ENCODE data around the gene CDK5RAP2.
A peak's percentile ranks its signal among the peaks of the same experiment; 100 is the strongest.

The CDK5RAP2 gene

DNA sequence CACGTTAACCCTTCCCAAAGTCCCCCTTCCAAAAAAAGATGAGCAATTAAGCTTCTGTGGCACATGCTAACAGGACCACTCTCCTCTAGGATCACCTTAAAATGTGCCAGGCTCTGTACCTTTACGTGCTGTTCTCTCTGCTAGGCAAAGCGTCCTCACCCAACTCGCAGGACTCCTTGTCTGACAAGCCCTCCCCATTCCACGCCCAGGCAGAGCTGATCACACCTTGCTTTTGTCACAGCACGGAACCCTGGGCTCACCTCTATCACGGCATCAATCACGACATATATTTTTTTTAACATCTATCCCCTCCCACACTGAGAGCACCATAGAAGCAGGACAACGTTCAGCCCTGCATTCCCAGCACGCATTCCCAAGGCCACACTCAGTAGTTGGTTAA, 47.1 kb downstream of the CDK5RAP2 start (continued):
- TF ChIP-seq, protein P1, sequence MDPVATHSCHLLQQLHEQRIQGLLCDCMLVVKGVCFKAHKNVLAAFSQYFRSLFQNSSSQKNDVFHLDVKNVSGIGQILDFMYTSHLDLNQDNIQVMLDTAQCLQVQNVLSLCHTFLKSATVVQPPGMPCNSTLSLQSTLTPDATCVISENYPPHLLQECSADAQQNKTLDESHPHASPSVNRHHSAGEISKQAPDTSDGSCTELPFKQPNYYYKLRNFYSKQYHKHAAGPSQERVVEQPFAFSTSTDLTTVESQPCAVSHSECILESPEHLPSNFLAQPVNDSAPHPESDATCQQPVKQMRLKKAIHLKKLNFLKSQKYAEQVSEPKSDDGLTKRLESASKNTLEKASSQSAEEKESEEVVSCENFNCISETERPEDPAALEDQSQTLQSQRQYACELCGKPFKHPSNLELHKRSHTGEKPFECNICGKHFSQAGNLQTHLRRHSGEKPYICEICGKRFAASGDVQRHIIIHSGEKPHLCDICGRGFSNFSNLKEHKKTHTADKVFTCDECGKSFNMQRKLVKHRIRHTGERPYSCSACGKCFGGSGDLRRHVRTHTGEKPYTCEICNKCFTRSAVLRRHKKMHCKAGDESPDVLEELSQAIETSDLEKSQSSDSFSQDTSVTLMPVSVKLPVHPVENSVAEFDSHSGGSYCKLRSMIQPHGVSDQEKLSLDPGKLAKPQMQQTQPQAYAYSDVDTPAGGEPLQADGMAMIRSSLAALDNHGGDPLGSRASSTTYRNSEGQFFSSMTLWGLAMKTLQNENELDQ (tag by site-specific recombination; IDR thresholded peaks at IDR 0.05; ENCODE audit: low read depth): no peak
- no peak for TF ChIP-seq ZNF610 (tag by site-specific recombination; IDR thresholded peaks at IDR 0.05; ENCODE audit: borderline replicate concordance)
- no peak for TF ChIP-seq IKZF3 (tag by site-specific recombination; IDR thresholded peaks at IDR 0.05)
- TF ChIP-seq, protein P2, sequence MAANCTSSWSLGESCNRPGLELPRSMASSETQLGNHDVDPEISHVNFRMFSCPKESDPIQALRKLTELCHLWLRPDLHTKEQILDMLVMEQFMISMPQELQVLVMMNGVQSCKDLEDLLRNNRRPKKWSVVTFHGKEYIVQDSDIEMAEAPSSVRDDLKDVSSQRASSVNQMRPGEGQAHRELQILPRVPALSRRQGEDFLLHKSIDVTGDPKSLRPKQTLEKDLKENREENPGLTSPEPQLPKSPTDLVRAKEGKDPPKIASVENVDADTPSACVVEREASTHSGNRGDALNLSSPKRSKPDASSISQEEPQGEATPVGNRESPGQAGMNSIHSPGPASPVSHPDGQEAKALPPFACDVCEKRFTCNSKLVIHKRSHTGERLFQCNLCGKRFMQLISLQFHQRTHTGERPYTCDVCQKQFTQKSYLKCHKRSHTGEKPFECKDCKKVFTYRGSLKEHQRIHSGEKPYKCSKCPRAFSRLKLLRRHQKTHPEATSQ (tag by site-specific recombination; IDR thresholded peaks at IDR 0.05): no peak
- no peak for TF ChIP-seq ZNF184 (tag by site-specific recombination; IDR thresholded peaks at IDR 0.05)
- TF ChIP-seq ZNF169 (tag by site-specific recombination; IDR thresholded peaks at IDR 0.05): no peak
- no peak for TF ChIP-seq ZFP3 (tag by site-specific recombination; IDR thresholded peaks at IDR 0.05; ENCODE audit: low read depth)
- no peak for TF ChIP-seq ZNF529 (tag by site-specific recombination; IDR thresholded peaks at IDR 0.05; ENCODE audit: insufficient replicate concordance)
- TF ChIP-seq, protein P3, sequence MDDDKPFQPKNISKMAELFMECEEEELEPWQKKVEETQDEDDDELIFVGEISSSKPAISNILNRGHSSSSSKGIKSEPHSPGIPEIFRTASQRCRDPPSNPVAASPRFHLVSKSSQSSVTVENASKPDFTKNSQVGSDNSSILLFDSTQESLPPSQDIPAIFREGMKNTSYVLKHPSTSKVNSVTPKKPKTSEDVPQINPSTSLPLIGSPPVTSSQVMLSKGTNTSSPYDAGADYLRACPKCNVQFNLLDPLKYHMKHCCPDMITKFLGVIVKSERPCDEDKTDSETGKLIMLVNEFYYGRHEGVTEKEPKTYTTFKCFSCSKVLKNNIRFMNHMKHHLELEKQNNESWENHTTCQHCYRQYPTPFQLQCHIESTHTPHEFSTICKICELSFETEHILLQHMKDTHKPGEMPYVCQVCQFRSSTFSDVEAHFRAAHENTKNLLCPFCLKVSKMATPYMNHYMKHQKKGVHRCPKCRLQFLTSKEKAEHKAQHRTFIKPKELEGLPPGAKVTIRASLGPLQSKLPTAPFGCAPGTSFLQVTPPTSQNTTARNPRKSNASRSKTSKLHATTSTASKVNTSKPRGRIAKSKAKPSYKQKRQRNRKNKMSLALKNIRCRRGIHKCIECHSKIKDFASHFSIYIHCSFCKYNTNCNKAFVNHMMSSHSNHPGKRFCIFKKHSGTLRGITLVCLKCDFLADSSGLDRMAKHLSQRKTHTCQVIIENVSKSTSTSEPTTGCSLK (tag by site-specific recombination; IDR thresholded peaks at IDR 0.05): no peak
- no peak for TF ChIP-seq BCL11B (tag by site-specific recombination; IDR thresholded peaks at IDR 0.05; ENCODE audit: low read depth)
- TF ChIP-seq ZNF132 (tag by site-specific recombination; IDR thresholded peaks at IDR 0.05; ENCODE audit: borderline replicate concordance): no peak

DNA sequence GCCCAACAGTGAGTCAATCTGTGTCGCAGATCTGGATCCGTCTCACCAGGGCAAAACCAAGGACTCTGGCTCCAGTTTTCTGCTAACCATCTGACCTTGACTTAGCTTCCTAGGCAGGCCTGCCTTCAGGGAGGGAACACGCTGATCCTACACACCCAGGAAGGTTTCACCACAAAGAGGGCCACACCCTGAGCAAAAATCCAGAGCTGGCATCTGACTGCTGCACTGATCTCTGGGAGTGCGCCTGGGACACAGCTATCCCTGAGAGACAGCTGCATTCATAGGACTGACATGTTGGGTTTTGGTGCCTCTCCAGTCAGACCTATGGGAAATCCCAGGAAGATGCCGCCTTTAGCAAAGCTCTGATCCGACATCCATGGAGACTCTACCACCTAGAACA, 47.5 kb downstream of the CDK5RAP2 start:
- ChIA-PET CTCF (interaction anchor here (0.5 to 2.6 kb wide), 12 partner anchors 9 to 1592 kb away, joined by 3 to 9 read pairs (median 4); no protein-coding TSS in a partner anchor), POLR2A (no interaction called here)
- Histone ChIP-seq H3K4me3 (ENCODE audit: low read depth, low read length) (no peak overlapping the region), H3K4me1 (ENCODE audit: control insufficient read depth, insufficient read depth, low read length) (no peaks in the 10 kb centered on the region), H3K9me3 (ENCODE audit: control insufficient read depth, insufficient read depth, low read depth, low read length) (no peaks in the 10 kb centered on the region), H3K27ac (ENCODE audit: extremely low read depth, low read depth, low read length) (no peak overlapping the region), H3K36me3 (ENCODE audit: control insufficient read depth in 2 of 2, insufficient read depth in 1 of 2, low read length in 2 of 2) (peaks cover 0 to 90% of the 10 kb centered on the region in 2 experiments; a peak in 1 of 3 replicates)
- TF ChIP-seq, protein P4, sequence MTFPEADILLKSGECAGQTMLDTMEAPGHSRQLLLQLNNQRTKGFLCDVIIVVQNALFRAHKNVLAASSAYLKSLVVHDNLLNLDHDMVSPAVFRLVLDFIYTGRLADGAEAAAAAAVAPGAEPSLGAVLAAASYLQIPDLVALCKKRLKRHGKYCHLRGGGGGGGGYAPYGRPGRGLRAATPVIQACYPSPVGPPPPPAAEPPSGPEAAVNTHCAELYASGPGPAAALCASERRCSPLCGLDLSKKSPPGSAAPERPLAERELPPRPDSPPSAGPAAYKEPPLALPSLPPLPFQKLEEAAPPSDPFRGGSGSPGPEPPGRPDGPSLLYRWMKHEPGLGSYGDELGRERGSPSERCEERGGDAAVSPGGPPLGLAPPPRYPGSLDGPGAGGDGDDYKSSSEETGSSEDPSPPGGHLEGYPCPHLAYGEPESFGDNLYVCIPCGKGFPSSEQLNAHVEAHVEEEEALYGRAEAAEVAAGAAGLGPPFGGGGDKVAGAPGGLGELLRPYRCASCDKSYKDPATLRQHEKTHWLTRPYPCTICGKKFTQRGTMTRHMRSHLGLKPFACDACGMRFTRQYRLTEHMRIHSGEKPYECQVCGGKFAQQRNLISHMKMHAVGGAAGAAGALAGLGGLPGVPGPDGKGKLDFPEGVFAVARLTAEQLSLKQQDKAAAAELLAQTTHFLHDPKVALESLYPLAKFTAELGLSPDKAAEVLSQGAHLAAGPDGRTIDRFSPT (tag by site-specific recombination; IDR thresholded peaks at IDR 0.05): no peak
- TF ChIP-seq, protein P5, sequence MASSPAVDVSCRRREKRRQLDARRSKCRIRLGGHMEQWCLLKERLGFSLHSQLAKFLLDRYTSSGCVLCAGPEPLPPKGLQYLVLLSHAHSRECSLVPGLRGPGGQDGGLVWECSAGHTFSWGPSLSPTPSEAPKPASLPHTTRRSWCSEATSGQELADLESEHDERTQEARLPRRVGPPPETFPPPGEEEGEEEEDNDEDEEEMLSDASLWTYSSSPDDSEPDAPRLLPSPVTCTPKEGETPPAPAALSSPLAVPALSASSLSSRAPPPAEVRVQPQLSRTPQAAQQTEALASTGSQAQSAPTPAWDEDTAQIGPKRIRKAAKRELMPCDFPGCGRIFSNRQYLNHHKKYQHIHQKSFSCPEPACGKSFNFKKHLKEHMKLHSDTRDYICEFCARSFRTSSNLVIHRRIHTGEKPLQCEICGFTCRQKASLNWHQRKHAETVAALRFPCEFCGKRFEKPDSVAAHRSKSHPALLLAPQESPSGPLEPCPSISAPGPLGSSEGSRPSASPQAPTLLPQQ (tag by site-specific recombination; IDR thresholded peaks at IDR 0.05): no peak
- peak; percentile 81 for TF ChIP-seq KLF1 (tag by site-specific recombination; IDR thresholded peaks at IDR 0.05)
- TF ChIP-seq ZFP37 (tag by site-specific recombination; IDR thresholded peaks at IDR 0.05): no peak
- TF ChIP-seq ZNF146 (tag by site-specific recombination; IDR thresholded peaks at IDR 0.05): no peak
